Measurements from ENCODE around the gene TRAPPC2L. TPM values are rescaled to one million over a fixed set of nuclear protein-coding genes. Genes with fewer than 3 reads are reported as not detected.
A peak's percentile ranks its signal among the peaks of the same experiment; 100 is the strongest.

Gene TRAPPC2L
- total and polyA plus RNA-seq, 2 of the 13 experiments (the other 11 are each of a cell fraction or from before 2014, with no cell fraction given) = 96.3 to 107 TPM

- DNase-seq (ENCODE audit: low spot score) (no peak), FAIRE-seq (no peak), ATAC-seq (no peak)
- intact Hi-C loops (cut with micrococcal nuclease; ENCODE audit: unreplicated experiment) (loop anchor here (5.0 kb wide), 2 partner anchors 38 to 348 kb away; partner anchors contain the start of genes GALNS and TRAPPC2L), in situ Hi-C loops (cut with HindIII; ENCODE audit: extremely low pct_ligation_motif_present, low pct_unique_long_range_greater_than_20kb) (loop anchor here (5.0 kb wide), 1 partner anchor 348 kb away; no protein-coding TSS in a partner anchor)
- peaks cover 0 to 5% of the 10 kb centered on the region in 2 experiments; a peak in 1 of 5 replicates for H3K27me3 ChIP-seq (ENCODE audit: control insufficient read depth in 1 of 2, insufficient read depth in 2 of 2, low read length in 2 of 2)
- peaks cover 29% of the 10 kb centered on the region for H3K4me1 ChIP-seq (ENCODE audit: insufficient read depth, low read length)
- BruUV-seq (replicated peaks) = no TSS peak
- TF ChIP-seq ZFY (CRISPR knock-in tag; IDR thresholded peaks at IDR 0.05) (peak; percentile 48; the same call in 1 of the 2 replicates), ZNF335 (CRISPR knock-in tag; IDR thresholded peaks at IDR 0.05) (peak; percentile 96), CEBPG (CRISPR knock-in tag; IDR thresholded peaks at IDR 0.05) (0 out of 2 replicates have a peak, but pooled peaks have one; percentile 17), CEBPB (IDR thresholded peaks at IDR 0.05; ENCODE audit: borderline replicate concordance, low read depth, low read length) (peak; percentile 62; the same call in 1 of the 2 replicates), MXI1 (IDR thresholded peaks at IDR 0.05; ENCODE audit: borderline replicate concordance, low read depth, low read length) (no peak)
- no peaks in the 10 kb centered on the region for H3K79me2 ChIP-seq (ENCODE audit: insufficient read depth, low read length)
- WGBS (ENCODE audit: low lambda C conversion rate) = 63% methylated on average over 15 of the region's 16 CpGs
- no peak overlapping the region for H3K27ac ChIP-seq (ENCODE audit: extremely low read length, insufficient read depth, low read length)
- no peak overlapping the region for H3K9ac ChIP-seq (ENCODE audit: insufficient read depth, low read depth, low read length)
- H3K4me2 ChIP-seq (ENCODE audit: low read depth, low read length) = no peak overlapping the region
- H3K9me3 ChIP-seq (ENCODE audit: low read length) = no peaks in the 10 kb centered on the region
- CTCF ChIA-PET (ENCODE audit: low intra/inter-chr PET ratio, low total read pairs) = no interaction called here
- POLR2A ChIA-PET = no interaction called here
- no peaks in the 10 kb centered on the region for H3K36me3 ChIP-seq (replicated peaks in 1 of 2; ENCODE audit: control insufficient read depth in 1 of 2, insufficient read depth in 2 of 2, low read length in 2 of 2)
- H2AFZ ChIP-seq (ENCODE audit: low read length) = no peak overlapping the region
- no peak overlapping the region for H3K4me3 ChIP-seq (replicated peaks in 1 of 3; ENCODE audit: insufficient read depth in 1 of 3, low read depth in 2 of 3, low read length in 3 of 3)
- H4K20me1 ChIP-seq (ENCODE audit: insufficient read depth, low read length) = no peaks in the 10 kb centered on the region
These were observed 37.8 kb upstream of the TRAPPC2L start for GRCh38 chr16:88819126-88819525.

GRCh38 chr16:88820385-88821025, 36.4 kb upstream of the TRAPPC2L start:
- FAIRE-seq = no peak
- in situ Hi-C loops (cut with HindIII; ENCODE audit: extremely low pct_ligation_motif_present, low pct_unique_long_range_greater_than_20kb) = no loop called here
- Histone ChIP-seq H3K27me3 (ENCODE audit: control insufficient read depth in 1 of 2, insufficient read depth in 2 of 2, low read length in 2 of 2) (peaks cover 0 to 5% of the 10 kb centered on the region in 2 experiments; a peak in 1 of 5 replicates), H3K79me2 (ENCODE audit: insufficient read depth, low read length) (no peaks in the 10 kb centered on the region), H3K36me3 (replicated peaks in 1 of 2; ENCODE audit: control insufficient read depth in 1 of 2, insufficient read depth in 2 of 2, low read length in 2 of 2) (no peaks in the 10 kb centered on the region), H3K9ac (ENCODE audit: insufficient read depth, low read depth, low read length) (no peak overlapping the region), H3K9me3 (ENCODE audit: low read length) (no peaks in the 10 kb centered on the region), H3K4me3 (replicated peaks in 1 of 3; ENCODE audit: insufficient read depth in 1 of 3, low read depth in 2 of 3, low read length in 3 of 3) (no peak overlapping the region), H2AFZ (ENCODE audit: low read length) (no peak overlapping the region), H4K20me1 (ENCODE audit: insufficient read depth, low read length) (no peaks in the 10 kb centered on the region), H3K4me2 (ENCODE audit: low read depth, low read length) (no peak overlapping the region), H3K4me1 (ENCODE audit: insufficient read depth, low read length) (peaks cover 27% of the 10 kb centered on the region), H3K27ac (ENCODE audit: extremely low read length, insufficient read depth, low read length) (no peak overlapping the region)
- no peak for DNase-seq (ENCODE audit: low spot score)
- ChIA-PET CTCF (ENCODE audit: low intra/inter-chr PET ratio, low total read pairs) (no interaction called here), POLR2A (interaction anchor here (1.5 kb wide), 1 partner anchor 9 kb away, joined by 5 read pairs; the partner anchor contains the start of gene APRT)
- no peak for ATAC-seq
- intact Hi-C loops (cut with micrococcal nuclease; ENCODE audit: unreplicated experiment) = no loop called here
- BruUV-seq (replicated peaks) = no TSS peak
- WGBS (ENCODE audit: low lambda C conversion rate) = 85% methylated on average over 20 of the region's 20 CpGs
- TF ChIP-seq SP5 (CRISPR knock-in tag; IDR thresholded peaks at IDR 0.05; ENCODE audit: borderline replicate concordance, low read depth) = no peak
- TF ChIP-seq ZNF747 (CRISPR knock-in tag; IDR thresholded peaks at IDR 0.05; ENCODE audit: borderline replicate concordance) = no peak
- TF ChIP-seq, protein P1, sequence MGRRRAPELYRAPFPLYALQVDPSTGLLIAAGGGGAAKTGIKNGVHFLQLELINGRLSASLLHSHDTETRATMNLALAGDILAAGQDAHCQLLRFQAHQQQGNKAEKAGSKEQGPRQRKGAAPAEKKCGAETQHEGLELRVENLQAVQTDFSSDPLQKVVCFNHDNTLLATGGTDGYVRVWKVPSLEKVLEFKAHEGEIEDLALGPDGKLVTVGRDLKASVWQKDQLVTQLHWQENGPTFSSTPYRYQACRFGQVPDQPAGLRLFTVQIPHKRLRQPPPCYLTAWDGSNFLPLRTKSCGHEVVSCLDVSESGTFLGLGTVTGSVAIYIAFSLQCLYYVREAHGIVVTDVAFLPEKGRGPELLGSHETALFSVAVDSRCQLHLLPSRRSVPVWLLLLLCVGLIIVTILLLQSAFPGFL (CRISPR knock-in tag; IDR thresholded peaks at IDR 0.05) = no peak
- TF ChIP-seq RELA (CRISPR knock-in tag; IDR thresholded peaks at IDR 0.05) = no peak
- TF ChIP-seq, protein P2, sequence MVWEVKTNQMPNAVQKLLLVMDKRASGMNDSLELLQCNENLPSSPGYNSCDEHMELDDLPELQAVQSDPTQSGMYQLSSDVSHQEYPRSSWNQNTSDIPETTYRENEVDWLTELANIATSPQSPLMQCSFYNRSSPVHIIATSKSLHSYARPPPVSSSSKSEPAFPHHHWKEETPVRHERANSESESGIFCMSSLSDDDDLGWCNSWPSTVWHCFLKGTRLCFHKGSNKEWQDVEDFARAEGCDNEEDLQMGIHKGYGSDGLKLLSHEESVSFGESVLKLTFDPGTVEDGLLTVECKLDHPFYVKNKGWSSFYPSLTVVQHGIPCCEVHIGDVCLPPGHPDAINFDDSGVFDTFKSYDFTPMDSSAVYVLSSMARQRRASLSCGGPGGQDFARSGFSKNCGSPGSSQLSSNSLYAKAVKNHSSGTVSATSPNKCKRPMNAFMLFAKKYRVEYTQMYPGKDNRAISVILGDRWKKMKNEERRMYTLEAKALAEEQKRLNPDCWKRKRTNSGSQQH (CRISPR knock-in tag; IDR thresholded peaks at IDR 0.05; ENCODE audit: low read depth) = no peak
- no peak for TF ChIP-seq AGO1 (IDR thresholded peaks at IDR 0.05; ENCODE audit: low read depth, low read length, poor library complexity, severe bottlenecking)
- TF ChIP-seq MAFK (conservative IDR thresholded peaks at IDR 0.05 in 1 of 2, IDR thresholded peaks at IDR 0.05 in 1 of 2; ENCODE audit: low read length in 2 of 2) = no peak
- TF ChIP-seq NKX3-1 (CRISPR knock-in tag; IDR thresholded peaks at IDR 0.05) = no peak
- no peak for TF ChIP-seq SMAD3 (CRISPR knock-in tag; IDR thresholded peaks at IDR 0.05)

Measured in HepG2 (cell line).